NCI-H2196 treated with DMSO at 0.1 percent for 48 hours (cell line): ENCODE data around the gene RPL39.
"Not testable (repeated sequence)": the region's sequence is repeated elsewhere in the genome, so short reads cannot be mapped to it uniquely, and the experiment has no call there.

Source experiments
- DNase-seq: peaks from one replicate; lab custom pipeline; 2025; ENCODE audit not compliant: unreplicated experiment; lab: John Stamatoyannopoulos, UW

The RPL39 gene

GRCh38 chrX:119763181-119763580 lies 28.2 kb downstream of the RPL39 start:
- DNase-seq, result no peak

- DNase-seq, result no peak
Observed at GRCh38 chrX:119762718-119763117, 28.7 kb downstream of the RPL39 start.

GRCh38 chrX:119760026-119760877 lies 31.2 kb downstream of the RPL39 start:
- DNase-seq, result no peak

GRCh38 chrX:119759248-119759766 lies 32.1 kb downstream of the RPL39 start:
- no peak for DNase-seq

GRCh38 chrX:119758731-119759247 lies 32.6 kb downstream of the RPL39 start:
- no peak for DNase-seq

- peak; percentile 5 for DNase-seq
Observed at GRCh38 chrX:119757979-119758730, 33.3 kb downstream of the RPL39 start, which contains the start of gene SOWAHD. Gene SOWAHD, plus strand, starts transcription at chrX:119758588. Its CDS starts 80 bp downstream, at chrX:119758668.

- DNase-seq, result no peak
Observed at GRCh38 chrX:119757646-119757978, 33.8 kb downstream of the RPL39 start.

- DNase-seq, result no peak
Observed at GRCh38 chrX:119756926-119757635, 34.3 kb downstream of the RPL39 start.

GRCh38 chrX:119755981-119756533 lies 35.4 kb downstream of the RPL39 start:
- no peak for DNase-seq

GRCh38 chrX:119753639-119754257 lies 37.7 kb downstream of the RPL39 start:
- peak; percentile 13 for DNase-seq

- DNase-seq, result no peak
Observed at GRCh38 chrX:119753001-119753400, 38.4 kb downstream of the RPL39 start.

GRCh38 chrX:119750751-119751150 lies 40.7 kb downstream of the RPL39 start:
- DNase-seq, result not testable (repeated sequence)

- not testable (repeated sequence) for DNase-seq
Observed at GRCh38 chrX:119750131-119750530, 41.3 kb downstream of the RPL39 start.

GRCh38 chrX:119745283-119745848 lies 46.1 kb downstream of the RPL39 start:
- no peak for DNase-seq

GRCh38 chrX:119738742-119739141 lies 52.7 kb downstream of the RPL39 start:
- DNase-seq, result no peak
